Naive thymus-derived CD4-positive, alpha-beta T cell (primary cell): ENCODE results near the gene KLHL35. TPM values are rescaled to one million over a fixed set of nuclear protein-coding genes. Genes with fewer than 3 reads are reported as not detected.
A peak's percentile ranks its signal among the peaks of the same experiment; 100 is the strongest.

Experiments used
- ATAC-seq: fragments of 150-1000 bp; cut with Tn5 transposase; 2 replicates; pipeline ENCODE4 v1.10.0; 2021; ENCODE audit warnings: mild to moderate bottlenecking, moderate library complexity
- CTCF ChIA-PET: fragments of 350-600 bp; sonication (Branson Sonifier 250); formaldehyde crosslinking; loops from one replicate; lab custom pipeline; 2021; ENCODE audit warnings: antibody characterized with exemption; lab: Charles Lee
- POLR2A ChIA-PET: fragments of 350-600 bp; sonication (Branson Sonifier 250); formaldehyde crosslinking; loops from one replicate; lab custom pipeline; 2021; ENCODE audit warnings: antibody characterized with exemption, inconsistent platforms; lab: Charles Lee
- DNase-seq, 9 donors: peaks; one replicate each; pipeline versions ENCODE4 v3.0.0 to v3.0.0-alpha.2; 2020 to 2022; ENCODE audit warnings: mixed read lengths in 1 of 9
- H3K27ac ChIP-seq: one replicate; pipeline ENCODE4 v1.7.0; 2013; ENCODE audit warnings: mild to moderate bottlenecking, low read depth, low read length, moderate library complexity
- H3K27me3 ChIP-seq, 2 donors: one replicate each; pipeline ENCODE4 v1.7.0; 2013; ENCODE audit warnings: low read length in 2 of 2, mild to moderate bottlenecking in 2 of 2, moderate library complexity in 2 of 2; ENCODE audit not compliant: control insufficient read depth in 2 of 2, insufficient read depth in 2 of 2
- H3K36me3 ChIP-seq, 3 experiments: 1 replicate in 2 of 3; 2 replicates in 1 of 3; pipeline ENCODE4 v1.7.0; 2013; ENCODE audit warnings: low read length in 3 of 3, mild to moderate bottlenecking in 3 of 3, moderate library complexity in 1 of 3; ENCODE audit not compliant: insufficient read depth in 3 of 3, control insufficient read depth in 2 of 3
- H3K4me1 ChIP-seq, 2 donors: one replicate each; pipeline ENCODE4 v1.7.0; 2013; ENCODE audit warnings: low read length in 2 of 2, mild to moderate bottlenecking in 2 of 2, moderate library complexity in 1 of 2; ENCODE audit not compliant: control insufficient read depth in 2 of 2, insufficient read depth in 2 of 2
- H3K4me3 ChIP-seq: 2 replicates; pipeline ENCODE4 v1.7.0; 2013; ENCODE audit warnings: mild to moderate bottlenecking, low read length
- H3K9me3 ChIP-seq, 3 experiments: 1 replicate in 2 of 3; 2 replicates in 1 of 3; pipeline ENCODE4 v1.7.0; 2013; ENCODE audit warnings: low read length in 3 of 3; ENCODE audit not compliant: control insufficient read depth in 2 of 3
- H3K27ac Mint-ChIP-seq, 9 donors: one replicate each; pipeline ENCODE4 v1.8.0; 2020 to 2022; ENCODE audit warnings: mixed read lengths in 9 of 9, mild to moderate bottlenecking in 8 of 9, moderate library complexity in 5 of 9, inconsistent platforms in 2 of 9
- H3K27me3 Mint-ChIP-seq, 5 donors: one replicate each; pipeline ENCODE4 v1.8.0; 2021 to 2022; ENCODE audit warnings: mixed read lengths in 5 of 5, mild to moderate bottlenecking in 1 of 5
- H3K36me3 Mint-ChIP-seq, 5 donors: one replicate each; pipeline ENCODE4 v1.8.0; 2020 to 2022; ENCODE audit warnings: mixed read lengths in 5 of 5, mild to moderate bottlenecking in 3 of 5, inconsistent platforms in 1 of 5
- H3K4me1 Mint-ChIP-seq, 7 donors: one replicate each; pipeline ENCODE4 v1.8.0; 2020 to 2022; ENCODE audit warnings: mixed read lengths in 7 of 7, mild to moderate bottlenecking in 3 of 7, inconsistent platforms in 1 of 7
- H3K4me3 Mint-ChIP-seq, 10 donors: one replicate each; pipeline ENCODE4 v1.8.0; 2020 to 2022; ENCODE audit warnings: mild to moderate bottlenecking in 10 of 10, mixed read lengths in 10 of 10, moderate library complexity in 6 of 10, inconsistent platforms in 2 of 10
- H3K9me3 Mint-ChIP-seq, 11 donors: one replicate each; pipeline ENCODE4 v1.8.0; 2020 to 2022; ENCODE audit warnings: mixed read lengths in 11 of 11, mild to moderate bottlenecking in 4 of 11, inconsistent platforms in 1 of 11, moderate library complexity in 1 of 11
- intact Hi-C, 2 donors: fragments of 100-400 bp; cut with micrococcal nuclease; formaldehyde crosslinking; loops; one replicate each; pipeline ENCODE4 v1.15.1; 2023
- polyA plus RNA-seq, 2 donors: library from polyadenylated mRNA; unstranded; fragments of 300-500 nt; fragmentation: Illumina TruSeq; gene quantifications; one replicate each; pipeline ENCODE4 v1.2.3, GENCODE V29; 2021
- total RNA-seq, 6 experiments: library from RNA in 5 of 6; stranded (reverse) in 5 of 6; gene quantifications; 1 replicate in 5 of 6; 2 replicates in 1 of 6; pipeline ENCODE4 v1.2.3 and lab custom pipeline; 2021 to 2026

Gene KLHL35
- total RNA-seq, result 1 to 10 TPM in 3 of 5 experiments, under 1 TPM in 2; 0.60 to 1.4 (median 1.1) TPM
- under 1 TPM; 0.57 to 0.60 TPM for polyA plus RNA-seq
- total RNA-seq (lab: John Stamatoyannopoulos, UW), result not detected

GRCh38 chr11:75432911-75433321, at the start of gene KLHL35:
TSS of gene KLHL35 (minus strand) at chr11:75433203. CDS start at chr11:75430629, 2,574 bp downstream.
- peaks cover 0 to 11% (median 10%) of the 10 kb centered on the region in 5 donors for H3K36me3 Mint-ChIP-seq
- DNase-seq (no peak), ATAC-seq (no peak)
- no peak within 1 kb of the TSS for H3K27ac Mint-ChIP-seq
- CTCF ChIA-PET, result interaction anchor here (1.2 to 2.3 kb wide), 2 partner anchors 12 to 99 kb away, joined by 5 to 6 read pairs; no protein-coding TSS in a partner anchor
- intact Hi-C loops, result no loop called here
- peaks cover 34 to 56% (median 45%) of the 10 kb centered on the region in 5 donors for H3K27me3 Mint-ChIP-seq
- Histone ChIP-seq H3K27me3 (peaks cover 4 to 5% of the 10 kb centered on the region in 2 donors), H3K27ac (no peak within 1 kb of the TSS), H3K36me3 (no peaks in the 10 kb centered on the region), H3K4me1 (peaks cover 10 to 12% of the 10 kb centered on the region in 2 donors), H3K4me3 (no peak within 1 kb of the TSS), H3K9me3 (peaks cover 0 to 4% (median 0%) of the 10 kb centered on the region in 3 experiments)
- H3K4me1 Mint-ChIP-seq, result peaks cover 15 to 29% (median 22%) of the 10 kb centered on the region in 7 donors
- peaks cover 0 to 7% (median 3%) of the 10 kb centered on the region in 11 donors for H3K9me3 Mint-ChIP-seq
- POLR2A ChIA-PET, result no interaction called here
- H3K4me3 Mint-ChIP-seq, result peak within 1 kb of the TSS in 2 of 10 donors; percentile 42 to 63

GRCh38 chr11:75481922-75482606, 49.1 kb upstream of the KLHL35 start:
- Mint-ChIP-seq H3K27ac (no peak overlapping the region), H3K4me3 (no peak overlapping the region), H3K9me3 (peaks cover 0 to 2% (median 0%) of the 10 kb centered on the region in 11 donors), H3K36me3 (no peaks in the 10 kb centered on the region), H3K4me1 (peaks cover 0 to 11% (median 3%) of the 10 kb centered on the region in 7 donors), H3K27me3 (no peaks in the 10 kb centered on the region)
- Histone ChIP-seq H3K27ac (no peak overlapping the region), H3K36me3 (no peaks in the 10 kb centered on the region), H3K4me3 (no peak overlapping the region), H3K9me3 (no peaks in the 10 kb centered on the region), H3K27me3 (no peaks in the 10 kb centered on the region), H3K4me1 (no peaks in the 10 kb centered on the region)
- CTCF ChIA-PET, result no interaction called here
- intact Hi-C loops, result no loop called here
- ATAC-seq (no peak), DNase-seq (no peak)
- POLR2A ChIA-PET, result no interaction called here

- ChIA-PET POLR2A (no interaction called here), CTCF (no interaction called here)
- H3K4me3 ChIP-seq, result no peak overlapping the region
- H3K27ac ChIP-seq, result no peak overlapping the region
- Mint-ChIP-seq H3K27me3 (no peaks in the 10 kb centered on the region), H3K9me3 (peaks cover 0 to 2% (median 0%) of the 10 kb centered on the region in 11 donors), H3K36me3 (no peaks in the 10 kb centered on the region), H3K4me3 (no peak overlapping the region), H3K27ac (no peak overlapping the region), H3K4me1 (peaks cover 0 to 8% (median 4%) of the 10 kb centered on the region in 7 donors)
- ATAC-seq (no peak), DNase-seq (no peak)
- H3K4me1 ChIP-seq, result no peaks in the 10 kb centered on the region
- H3K9me3 ChIP-seq, result no peaks in the 10 kb centered on the region
- no peaks in the 10 kb centered on the region for H3K36me3 ChIP-seq
- intact Hi-C loops, result no loop called here
- H3K27me3 ChIP-seq, result no peaks in the 10 kb centered on the region
Observed at GRCh38 chr11:75481223-75481921, 48.4 kb upstream of the KLHL35 start.

DNA sequence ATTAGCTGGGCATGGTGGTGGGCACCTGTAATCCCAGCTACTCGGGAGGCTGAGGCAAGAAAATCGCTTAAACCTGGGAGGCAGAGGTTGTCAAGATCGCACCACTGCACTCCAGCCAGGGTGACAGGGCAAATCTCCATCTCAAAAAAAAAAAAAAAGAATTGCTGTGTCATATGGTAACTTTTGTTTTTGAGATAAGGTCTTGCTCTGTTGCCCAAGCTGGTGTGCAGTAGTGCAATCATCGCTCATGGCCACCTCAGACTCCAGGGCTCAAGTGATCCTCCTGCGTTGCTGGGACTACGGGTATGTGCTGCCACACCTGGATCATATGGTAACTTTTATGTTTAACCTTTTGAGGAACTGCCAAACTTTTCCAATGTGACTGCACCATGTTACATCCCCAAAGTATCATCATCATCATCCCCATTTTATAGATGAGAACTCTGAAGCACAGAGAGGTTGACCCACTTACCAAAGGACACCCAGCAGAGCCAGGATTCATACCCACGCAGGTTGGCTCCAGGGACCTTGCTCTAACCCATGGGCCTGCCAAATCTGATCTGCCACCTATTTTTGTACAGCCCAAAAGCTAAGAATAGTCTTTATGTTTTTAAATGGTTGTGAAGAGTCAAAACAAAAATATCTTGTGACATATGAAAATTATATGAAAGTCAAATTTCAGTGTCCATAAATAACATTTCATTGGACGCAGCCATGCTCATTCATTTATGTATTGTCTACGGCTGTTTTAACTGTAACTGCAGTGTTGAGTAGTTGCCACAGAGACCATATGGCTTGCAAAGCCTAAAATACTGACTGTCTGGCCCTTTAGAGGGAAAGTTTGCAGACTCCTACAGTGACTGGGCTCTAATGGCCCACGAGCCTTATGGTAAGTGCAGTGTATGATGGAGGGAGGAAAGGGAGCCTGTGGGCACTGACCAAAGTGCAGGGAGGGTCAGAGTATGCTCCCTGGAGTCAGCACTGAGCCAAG, 47.5 kb upstream of the KLHL35 start:
- ATAC-seq, result no peak
- Mint-ChIP-seq H3K9me3 (peaks cover 0 to 2% (median 0%) of the 10 kb centered on the region in 11 donors), H3K27ac (no peak overlapping the region), H3K27me3 (no peaks in the 10 kb centered on the region), H3K4me1 (peaks cover 8 to 15% (median 12%) of the 10 kb centered on the region in 7 donors), H3K36me3 (no peaks in the 10 kb centered on the region), H3K4me3 (no peak overlapping the region)
- CTCF ChIA-PET, result interaction anchor here (0.6 kb wide), 1 partner anchor 62 kb away, joined by 3 read pairs; no protein-coding TSS in a partner anchor
- no peak overlapping the region for H3K4me3 ChIP-seq
- H3K27me3 ChIP-seq, result no peaks in the 10 kb centered on the region
- intact Hi-C loops, result no loop called here
- H3K27ac ChIP-seq, result no peak overlapping the region
- POLR2A ChIA-PET, result no interaction called here
- H3K4me1 ChIP-seq, result peaks cover 7 to 8% of the 10 kb centered on the region in 2 donors
- DNase-seq, result no peak
- no peaks in the 10 kb centered on the region for H3K36me3 ChIP-seq
- no peaks in the 10 kb centered on the region for H3K9me3 ChIP-seq

GRCh38 chr11:75479597-75480145, 46.7 kb upstream of the KLHL35 start:
- H3K4me3 Mint-ChIP-seq, result no peak overlapping the region

More at GRCh38 chr11:75479597-75480145, 46.7 kb upstream of the KLHL35 start:
- ChIA-PET CTCF (interaction anchor here (0.6 kb wide), 1 partner anchor 61 kb away, joined by 3 read pairs; no protein-coding TSS in a partner anchor), POLR2A (interaction anchor here (1.0 kb wide), 1 partner anchor 15 kb away, joined by 4 read pairs; no protein-coding TSS in a partner anchor)
- Histone ChIP-seq H3K9me3 (no peaks in the 10 kb centered on the region), H3K36me3 (no peaks in the 10 kb centered on the region), H3K4me1 (peaks cover 15% of the 10 kb centered on the region in 2 donors), H3K4me3 (no peak overlapping the region), H3K27ac (no peak overlapping the region), H3K27me3 (no peaks in the 10 kb centered on the region)
- DNase-seq (no peak), ATAC-seq (no peak)
- Mint-ChIP-seq H3K9me3 (peaks cover 0 to 2% (median 0%) of the 10 kb centered on the region in 11 donors), H3K36me3 (no peaks in the 10 kb centered on the region), H3K27ac (no peak overlapping the region), H3K4me1 (peaks cover 14 to 23% (median 20%) of the 10 kb centered on the region in 7 donors), H3K27me3 (no peaks in the 10 kb centered on the region)
- intact Hi-C loops, result no loop called here
